Right ventricle myocardium inferior (tissue), 1 donor: Measurements from ENCODE around the gene RPA1. TPM values are rescaled to one million over a fixed set of nuclear protein-coding genes. Genes with fewer than 3 reads are reported as not detected.
A peak's percentile ranks its signal among the peaks of the same experiment; 100 is the strongest.

ENCODE experiments used
- ATAC-seq: fragments of 200-7000 bp; cut with Tn5 transposase; one replicate; pipeline ENCODE4 v1.9.1; 2020; ENCODE audit warnings: mild to moderate bottlenecking, moderate library complexity
- DNase-seq: peaks from one replicate; pipeline ENCODE4 v3.0.0; 2021; ENCODE audit errors: missing footprints
- intact Hi-C: fragments of 100-400 bp; cut with DNase I; formaldehyde crosslinking; loops from one replicate; pipeline ENCODE4 v1.11.0; 2022
- total RNA-seq: library from RNA; stranded (reverse); fragmentation: NEBNext Ultra II Directional; extraction: Animal tissue kit (Norgen Biotek cat#: 25700); gene quantifications from one replicate; pipeline ENCODE4 v1.2.1, GENCODE V29; 2021
- donor health status: DM: no; HTN: yes; CAD: no; lungs with severe emphysema.

Gene RPA1
- total RNA-seq, 1 donor from 2014 or later: 56.3 TPM

DNA sequence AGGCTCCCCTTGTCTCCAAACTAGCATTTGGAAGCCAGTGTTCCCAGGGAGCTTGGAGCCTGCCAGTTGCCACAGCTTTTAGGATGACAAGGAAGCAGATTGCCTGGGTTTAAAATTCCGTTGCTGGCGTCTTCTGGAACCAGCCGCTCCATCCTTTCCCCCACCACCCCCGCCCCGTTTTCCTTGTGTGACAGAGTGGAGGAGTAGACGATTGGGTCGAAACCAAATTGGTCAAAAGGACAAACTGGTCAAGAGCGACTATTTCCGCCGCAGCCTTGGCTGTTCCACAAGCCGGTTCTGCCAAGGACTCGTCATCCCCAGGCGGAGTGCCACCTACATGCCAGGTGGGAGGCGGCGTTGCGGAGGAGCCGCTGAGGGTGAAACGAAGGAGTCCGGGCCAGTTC lies 91.1 kb downstream of the RPA1 start:
- DNase-seq: peak; percentile 44
- ATAC-seq: peak; percentile 72

DNA sequence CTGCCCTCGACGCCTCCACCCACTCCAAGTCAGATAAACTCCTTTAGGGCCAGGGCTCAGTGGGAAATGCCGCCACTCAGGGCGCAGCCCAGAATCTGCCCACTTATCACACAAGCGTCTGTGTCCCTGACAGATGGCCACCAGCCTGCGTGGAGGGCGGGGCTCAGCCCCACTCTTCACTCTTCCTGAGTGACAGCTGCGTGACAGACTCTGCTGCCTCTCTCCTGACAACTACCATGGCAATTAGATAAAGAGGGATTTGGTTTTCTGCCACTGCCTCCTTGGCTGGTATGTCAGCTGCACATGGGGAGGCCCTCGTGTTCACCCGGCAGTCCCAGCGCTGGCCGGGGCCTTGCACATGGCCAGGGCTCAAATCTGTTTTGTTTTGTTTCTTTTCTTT lies 99.2 kb downstream of the RPA1 start:
- peak; percentile 90 for ATAC-seq
- intact Hi-C loops: no loop called here
- peak; percentile 79 for DNase-seq

More for the DNA sequence above, 91.1 kb downstream of the RPA1 start:
- intact Hi-C loops: loop anchor here (5.0 kb wide), 1 partner anchor 76 kb away; no protein-coding TSS in a partner anchor

DNA sequence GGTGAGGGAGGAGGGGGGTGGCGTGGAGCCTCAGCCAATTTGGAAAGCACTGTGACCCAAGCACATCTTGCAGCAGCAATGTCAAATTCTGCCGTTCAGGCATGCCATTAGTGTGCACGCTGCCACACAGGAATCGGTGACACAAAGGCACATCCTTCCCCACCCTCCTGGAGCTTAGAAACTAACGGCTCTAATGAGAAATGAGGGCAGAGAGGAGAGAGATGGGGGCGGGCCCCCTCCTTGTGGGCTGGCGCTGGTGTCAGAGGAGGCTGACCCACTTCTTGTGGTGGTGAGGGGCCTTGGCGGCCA lies 100.5 kb downstream of the RPA1 start:
- DNase-seq: peak; percentile 23
- intact Hi-C loops: no loop called here
- no peak for ATAC-seq

DNA sequence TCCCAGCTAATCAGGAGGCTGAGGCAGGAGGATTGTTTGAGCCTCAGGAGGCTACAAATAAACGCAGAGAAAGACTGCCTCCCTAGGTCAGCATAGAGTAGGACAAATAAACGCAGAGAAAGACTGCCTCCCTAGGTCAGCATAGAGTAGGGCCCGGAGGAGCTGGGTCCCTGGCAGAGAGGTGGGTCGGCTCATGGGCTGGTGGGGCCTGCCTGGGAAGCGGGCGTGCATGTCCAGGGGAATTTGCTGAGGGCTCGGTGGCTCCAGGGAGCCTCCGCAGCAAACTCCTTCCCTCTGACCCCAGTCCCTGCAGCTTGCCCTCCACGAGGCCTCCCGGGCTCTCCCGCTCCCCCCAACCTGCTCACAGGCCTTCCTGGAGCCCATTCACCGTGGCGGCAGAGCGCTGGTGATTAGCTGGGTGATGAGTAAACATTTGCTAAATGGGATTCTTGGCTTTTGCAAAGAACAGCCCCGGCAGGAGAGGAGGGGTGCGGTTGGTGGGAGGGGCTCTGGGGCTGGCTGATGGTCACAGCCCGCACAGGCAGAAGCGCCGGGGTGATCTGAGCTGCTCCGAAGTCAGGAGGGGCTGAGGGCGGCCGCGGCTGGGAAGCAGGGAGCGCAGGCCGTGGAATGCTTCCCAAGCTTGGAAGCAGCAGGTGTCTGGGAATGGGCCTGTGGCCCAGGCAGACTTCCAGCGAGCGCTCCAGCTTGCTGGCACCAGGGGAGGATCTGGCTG lies 102.2 kb downstream of the RPA1 start:
- intact Hi-C loops: no loop called here
- DNase-seq: peak; percentile 69
- ATAC-seq: peak; percentile 53

DNA sequence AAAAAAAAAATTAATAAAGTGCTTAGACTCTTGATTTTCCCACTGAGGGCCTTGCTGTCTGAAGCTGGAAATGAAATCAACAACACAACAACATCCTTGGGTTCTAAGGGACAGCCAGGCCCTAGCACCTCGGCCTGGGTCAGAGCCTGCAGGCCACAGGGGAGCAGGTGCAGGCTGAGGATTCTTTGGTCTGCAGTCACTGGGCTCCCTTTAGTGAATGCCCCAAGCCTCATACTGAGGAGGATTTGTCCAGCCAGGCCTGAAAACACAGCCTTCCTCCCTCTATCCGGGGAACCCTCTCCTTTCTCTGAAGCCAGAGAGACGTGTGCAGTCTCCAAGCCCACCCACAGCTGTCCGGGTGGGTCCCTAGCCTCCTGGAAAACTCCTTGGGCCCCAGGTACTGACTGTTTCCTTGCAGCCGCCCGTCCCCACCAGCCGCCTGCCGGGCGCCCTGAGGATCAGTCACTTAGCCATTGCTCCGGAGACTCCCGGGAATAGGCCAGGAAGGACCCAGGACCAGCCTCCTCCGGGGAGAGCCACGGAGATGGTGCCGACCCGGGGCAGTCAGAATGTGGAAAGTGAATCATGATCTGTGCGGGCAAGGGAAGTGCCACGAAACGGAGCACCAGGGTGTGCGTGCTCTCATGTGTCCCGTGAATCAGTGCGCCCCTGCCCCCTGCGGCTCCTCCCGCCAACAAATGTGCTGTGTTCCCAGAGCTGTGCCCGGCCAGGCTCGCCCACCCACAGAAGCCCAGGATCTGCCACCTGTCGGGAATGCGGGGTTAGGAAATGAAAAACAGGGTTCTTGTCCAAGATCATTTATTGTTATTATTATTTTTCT lies 104.3 kb downstream of the RPA1 start:
- DNase-seq (peak; percentile 65), ATAC-seq (no peak)
- intact Hi-C loops: no loop called here

DNA sequence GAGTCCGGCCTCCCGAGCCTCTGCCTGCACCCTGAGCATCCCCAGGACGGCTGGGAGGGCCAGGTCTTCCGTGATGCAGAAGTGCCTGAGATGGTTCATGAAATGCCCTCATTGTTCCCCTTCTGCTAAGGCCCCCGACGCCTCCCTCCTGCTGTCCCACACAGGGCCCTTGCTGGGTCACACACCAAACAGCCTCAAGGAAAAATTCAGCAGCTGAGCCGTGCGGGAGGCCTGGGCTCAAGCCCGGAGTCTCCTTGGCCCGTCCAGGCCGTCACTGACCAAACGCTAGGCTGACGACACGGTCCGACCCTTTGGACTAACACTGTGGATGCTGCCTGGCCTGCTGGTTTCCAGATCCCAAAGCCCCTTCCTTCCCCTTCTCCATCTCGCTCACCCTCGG lies 105.1 kb downstream of the RPA1 start:
- ATAC-seq: no peak
- DNase-seq: no peak
- intact Hi-C loops: no loop called here

DNA sequence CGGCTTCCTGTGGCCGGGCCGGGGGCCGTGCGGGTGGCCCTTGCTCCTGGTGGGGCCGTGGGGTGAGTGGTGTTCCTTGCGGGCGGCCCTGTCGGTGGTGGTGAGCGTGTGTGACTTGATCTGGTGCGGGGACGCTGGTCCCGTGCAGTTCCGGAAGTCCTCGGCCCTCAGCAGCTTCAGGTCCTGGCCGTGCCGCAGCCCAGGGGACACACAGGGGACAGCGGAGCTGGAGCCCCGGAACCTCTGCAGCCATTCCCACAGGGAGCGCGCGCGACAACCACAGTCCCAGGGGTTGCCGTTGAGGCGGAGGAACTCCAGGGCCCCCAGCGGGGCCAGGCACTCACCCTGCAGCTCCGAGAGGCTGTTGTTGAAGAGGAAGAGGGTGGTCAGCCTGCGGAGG lies 107.0 kb downstream of the RPA1 start:
- ATAC-seq (no peak), DNase-seq (no peak)
- intact Hi-C loops: no loop called here

DNA sequence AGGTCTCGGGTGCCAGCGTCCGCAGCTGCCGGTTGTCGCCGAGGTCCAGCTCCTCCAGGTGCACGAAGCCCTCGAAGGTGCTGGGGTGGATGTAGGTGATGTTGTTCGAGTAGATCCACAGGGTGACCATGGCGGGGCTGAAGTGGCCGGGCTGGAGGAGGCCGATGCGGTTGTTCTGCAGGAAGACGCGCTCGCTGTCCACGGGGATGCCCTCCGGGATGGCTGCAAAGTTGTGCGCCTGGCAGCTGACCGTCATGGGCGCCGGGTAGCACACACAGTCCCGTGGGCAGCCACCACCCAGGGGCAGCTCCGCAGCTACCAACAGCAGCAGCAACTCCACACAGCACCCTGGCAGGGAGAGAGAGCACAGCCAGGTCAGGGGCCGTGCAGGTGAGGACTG lies 107.7 kb downstream of the RPA1 start:
- intact Hi-C loops: no loop called here
- DNase-seq (no peak), ATAC-seq (no peak)

DNA sequence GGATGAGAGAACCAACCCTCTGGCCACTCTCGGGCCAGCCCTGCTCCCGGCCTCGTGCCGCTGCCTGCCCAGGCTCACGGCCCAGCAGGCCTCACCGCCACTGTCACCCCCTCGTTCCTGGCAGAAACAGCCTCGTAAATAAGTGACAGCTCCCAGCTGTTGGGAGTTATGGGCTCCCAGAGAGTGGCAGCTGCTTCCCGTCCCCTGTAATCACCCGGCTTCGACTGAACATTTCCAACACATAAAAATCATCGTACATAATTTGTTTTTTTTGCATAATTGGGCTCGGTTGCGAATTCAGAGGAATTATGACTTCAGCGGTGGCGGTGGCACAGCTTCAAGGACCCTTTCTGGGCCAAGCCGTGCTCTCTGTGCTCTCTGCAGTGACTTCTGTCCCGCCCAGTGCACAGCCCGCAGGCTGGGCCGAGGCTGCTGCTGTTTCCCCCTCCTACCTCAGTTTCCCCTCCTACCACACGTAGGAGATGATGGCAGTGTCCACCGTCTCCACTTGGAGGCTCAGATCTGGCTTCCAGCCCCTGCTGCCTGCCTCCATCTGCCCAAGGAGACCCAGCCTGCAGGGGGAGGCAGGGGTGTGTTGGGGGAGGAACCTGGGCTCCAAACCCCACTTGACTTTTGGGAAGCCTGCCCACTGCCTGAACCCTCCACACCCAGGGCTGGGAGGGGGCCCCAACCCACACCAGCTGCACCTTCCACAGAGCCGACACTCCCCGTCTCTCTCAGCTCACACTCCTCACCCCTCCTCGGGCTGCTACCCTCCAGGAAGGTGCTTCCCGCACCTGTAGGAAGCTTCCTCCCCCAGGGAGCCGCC lies 110.4 kb downstream of the RPA1 start:
- ATAC-seq (peak; percentile 47), DNase-seq (no peak)
- intact Hi-C loops: no loop called here

DNA sequence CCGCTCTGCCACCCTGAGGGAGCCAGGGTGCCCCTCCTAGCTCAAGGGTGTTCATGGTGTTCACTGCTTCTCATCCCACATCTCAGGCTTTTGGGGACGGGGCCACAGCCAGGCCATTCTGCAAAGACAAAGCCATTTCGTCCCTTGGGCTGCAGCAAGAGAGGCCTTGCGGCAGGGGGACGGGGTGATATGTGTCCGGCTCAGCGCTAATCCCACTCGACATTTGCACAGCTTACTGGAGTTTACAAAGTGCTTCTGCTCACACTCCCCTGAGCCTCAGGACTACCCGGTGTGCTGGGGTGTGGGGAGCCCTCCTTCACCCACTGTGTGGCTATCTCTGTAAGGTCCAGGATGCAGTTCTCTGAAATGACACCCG lies 111.0 kb downstream of the RPA1 start:
- no peak for DNase-seq
- intact Hi-C loops: no loop called here
- no peak for ATAC-seq

DNA sequence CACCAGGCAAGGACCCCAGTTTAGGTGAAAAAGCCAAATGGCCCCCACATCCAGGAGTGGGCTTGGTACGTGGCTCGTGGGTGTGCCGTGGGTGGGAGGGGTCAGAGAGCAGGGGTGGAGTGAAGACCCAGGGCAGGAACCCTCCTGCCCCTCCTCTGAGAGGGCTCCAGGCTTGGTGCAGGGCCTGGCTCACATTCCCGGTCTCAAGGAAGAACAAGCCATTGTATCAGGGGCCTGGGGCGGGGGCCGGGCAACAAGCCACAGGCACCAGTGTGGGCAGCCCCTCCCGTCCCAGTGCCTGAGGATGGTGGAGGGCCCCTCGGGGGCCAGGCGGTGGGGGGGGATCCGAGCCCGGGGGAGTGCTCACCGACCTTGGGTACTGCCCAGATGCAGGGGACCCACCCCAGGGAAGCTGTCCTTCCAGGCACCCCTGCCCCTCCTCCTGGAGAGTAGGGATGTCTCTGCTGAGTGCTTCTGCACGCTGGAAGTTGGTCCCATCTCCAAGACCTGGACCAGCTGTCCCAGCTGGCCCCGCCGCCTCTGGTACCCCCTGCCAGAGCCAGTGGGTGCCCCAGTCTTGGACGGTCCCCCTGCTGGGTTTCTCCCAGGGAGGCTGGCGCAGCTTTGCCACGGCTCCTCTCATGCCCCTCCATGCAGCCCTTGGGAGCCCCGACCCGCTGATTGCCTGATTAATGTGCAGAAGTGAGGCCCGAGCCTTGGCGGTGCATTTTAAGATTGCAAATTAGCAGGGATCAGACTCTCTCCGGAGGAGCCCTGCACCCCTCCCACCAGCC lies 111.7 kb downstream of the RPA1 start:
- no peak for ATAC-seq
- no peak for DNase-seq
- intact Hi-C loops: no loop called here

DNA sequence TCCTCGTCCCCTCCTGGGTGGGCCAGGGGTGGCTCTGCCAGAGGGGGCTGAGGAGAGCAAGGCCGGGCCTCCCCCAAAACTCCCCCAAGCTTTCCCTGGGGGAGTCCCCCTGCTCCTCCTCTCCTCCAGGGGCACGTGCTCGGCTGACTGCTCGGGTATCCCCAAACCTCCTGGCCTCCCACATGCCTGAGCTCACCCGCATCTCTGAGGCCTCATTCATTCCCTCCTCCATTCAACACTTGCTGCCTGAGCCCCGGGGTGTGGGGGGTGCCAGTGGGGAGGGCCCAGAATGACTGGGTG lies 112.2 kb downstream of the RPA1 start:
- intact Hi-C loops: no loop called here
- ATAC-seq (no peak), DNase-seq (no peak)

DNA sequence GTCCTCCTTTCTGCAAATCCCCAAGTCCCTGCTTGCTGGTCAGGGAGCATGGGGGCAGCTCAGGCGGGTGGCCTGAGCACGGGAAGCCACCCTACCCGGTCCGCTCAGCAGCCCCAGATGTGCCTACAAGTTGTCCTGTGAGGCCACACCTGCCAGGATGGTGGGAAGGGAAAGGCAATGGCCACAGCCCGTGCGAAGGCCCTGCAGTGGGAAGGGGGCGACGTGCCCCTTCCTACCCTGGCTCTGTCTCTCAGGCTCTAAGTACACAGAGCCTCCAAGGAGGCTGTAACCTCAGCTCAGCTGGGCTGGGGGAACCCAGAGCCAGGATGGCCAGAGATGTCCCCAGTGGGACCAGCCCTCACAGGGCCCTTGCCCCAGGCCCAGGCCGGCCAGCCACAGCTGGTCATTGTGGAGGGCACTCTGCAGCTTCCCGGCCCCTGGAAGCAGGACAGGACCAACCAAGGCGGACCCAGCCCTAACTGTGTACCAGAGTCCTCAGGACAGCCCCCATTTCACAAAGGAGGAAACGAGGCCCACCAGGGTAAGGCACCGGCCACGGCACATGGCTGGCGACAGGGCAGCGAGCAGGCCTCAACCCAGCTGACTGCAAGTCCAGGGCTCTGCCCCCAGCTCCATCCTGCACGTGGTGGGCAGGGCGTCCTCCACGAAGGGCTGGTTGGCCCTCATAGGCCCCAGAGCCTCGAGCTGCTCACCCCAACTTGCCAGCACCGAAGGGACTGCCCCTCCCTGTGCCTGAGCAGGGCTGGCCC lies 113.0 kb downstream of the RPA1 start:
- intact Hi-C loops: no loop called here
- ATAC-seq (no peak), DNase-seq (no peak)

DNA sequence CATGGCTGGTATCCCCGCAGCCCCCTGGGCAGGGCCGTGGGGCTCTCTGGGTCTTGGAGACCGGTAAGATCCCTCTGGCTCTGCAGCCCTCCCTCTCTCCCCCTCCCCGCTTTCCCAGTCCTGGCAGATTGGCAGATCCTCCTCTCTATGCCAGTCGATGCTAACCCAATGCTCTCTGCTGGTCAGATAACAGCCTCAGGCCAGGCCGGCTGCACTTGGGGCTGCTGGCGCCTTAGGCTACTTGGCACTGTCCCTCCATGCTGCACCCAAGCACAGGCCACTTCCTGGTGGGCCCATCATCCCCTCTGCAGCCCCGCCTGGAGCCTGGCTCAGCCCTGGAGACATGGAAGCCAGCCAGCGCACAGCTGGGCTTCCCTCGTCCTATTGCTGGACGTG lies 113.6 kb downstream of the RPA1 start:
- no peak for ATAC-seq
- intact Hi-C loops: no loop called here

DNA sequence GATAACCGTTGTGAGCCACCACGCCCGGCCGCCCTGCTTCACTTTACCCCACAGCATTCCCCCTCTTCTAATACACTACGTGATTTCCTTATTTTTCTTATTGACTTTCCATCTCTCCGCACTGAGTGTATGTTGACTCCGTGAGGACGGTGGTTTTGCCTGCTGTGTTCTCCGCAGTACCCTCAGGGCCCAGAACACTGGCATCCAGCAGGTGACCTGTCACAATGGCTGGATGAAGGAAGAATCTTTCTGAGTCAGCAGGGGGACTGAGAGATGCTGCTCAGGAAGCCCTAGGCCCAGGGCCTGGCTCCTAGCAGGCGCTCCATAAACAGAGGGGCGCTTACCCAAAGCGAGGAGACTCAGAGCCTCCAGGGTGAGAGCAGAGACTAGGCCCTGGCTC lies 115.8 kb downstream of the RPA1 start:
- DNase-seq (no peak), ATAC-seq (no peak)
- intact Hi-C loops: no loop called here

More for the DNA sequence above, 113.6 kb downstream of the RPA1 start:
- no peak for DNase-seq

DNA sequence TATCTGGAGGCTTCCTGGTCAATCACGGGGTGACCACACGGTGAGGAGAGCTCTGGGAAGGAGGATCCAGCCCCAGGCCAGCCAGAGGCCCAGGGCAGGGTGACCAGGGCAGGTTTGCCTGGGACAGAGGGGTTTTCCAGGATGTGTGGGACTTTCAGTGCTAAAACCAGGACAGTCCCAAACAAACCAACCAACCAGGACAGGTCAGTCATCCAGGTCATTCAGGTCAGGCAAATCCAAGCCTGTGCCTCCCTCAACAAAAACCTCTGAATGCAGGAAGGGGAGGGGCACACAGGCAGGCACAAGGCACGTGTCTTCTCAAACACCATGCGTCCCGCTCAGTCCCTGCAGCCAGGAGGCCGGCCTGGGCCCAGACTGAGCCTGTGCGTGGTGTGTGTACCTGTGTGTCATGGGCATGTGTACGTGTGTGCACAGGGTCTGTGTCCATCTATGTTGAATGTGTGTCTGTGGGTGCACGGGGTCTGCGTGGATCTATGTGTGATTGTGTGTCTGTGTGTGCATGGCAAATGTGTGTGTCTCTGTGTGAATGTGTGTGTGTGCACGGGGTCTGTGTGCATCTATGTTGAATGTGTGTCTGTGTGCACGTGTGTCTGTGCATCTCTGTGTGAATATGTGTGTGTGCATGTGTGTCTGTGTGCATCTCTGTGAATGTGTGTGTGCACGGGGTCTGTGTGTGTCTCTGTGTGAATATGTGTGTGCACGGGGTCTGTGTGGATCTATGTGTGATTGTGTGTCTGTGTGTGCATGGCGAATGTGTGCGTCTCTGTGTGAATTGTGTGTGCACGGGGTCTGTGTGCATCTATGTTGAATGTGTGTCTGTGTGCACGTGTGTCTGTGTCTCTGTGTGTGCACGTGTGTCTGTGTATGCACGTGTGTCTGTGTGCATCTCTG lies 116.5 kb downstream of the RPA1 start:
- no peak for ATAC-seq
- peak; percentile 23 for DNase-seq
- intact Hi-C loops: no loop called here

DNA sequence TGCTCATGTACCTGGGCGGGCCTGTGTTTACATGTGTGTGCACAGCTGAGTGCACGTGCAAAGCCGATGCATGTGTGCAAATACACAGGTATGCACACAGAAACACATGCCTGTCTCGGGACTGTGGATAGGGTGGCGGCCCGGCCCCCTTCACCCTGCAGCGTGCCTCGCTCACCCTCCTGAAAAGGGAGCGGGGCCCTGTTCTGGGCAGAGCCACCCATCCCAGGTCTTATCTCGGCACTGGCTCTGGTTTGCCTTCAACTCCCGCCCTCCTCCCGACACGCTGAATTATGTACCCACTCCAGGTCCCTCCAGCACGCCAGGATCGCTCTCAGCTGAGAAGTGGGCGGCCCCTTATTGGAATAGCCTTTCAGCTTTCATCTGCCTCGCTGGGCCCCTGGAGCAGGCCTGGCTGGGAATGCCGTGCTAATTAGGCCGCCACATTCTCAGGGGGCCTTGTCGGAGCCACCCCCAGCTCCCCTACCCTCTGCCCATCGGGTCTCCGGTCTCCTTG lies 117.5 kb downstream of the RPA1 start:
- ATAC-seq (peak; percentile 92), DNase-seq (no peak)
- intact Hi-C loops: no loop called here
